ENCODE results near the gene MYO15A. TPM values are rescaled to one million over a fixed set of nuclear protein-coding genes. Genes with fewer than 3 reads are reported as not detected.

Gene MYO15A
- total and polyA plus RNA-seq, 2 donors (not counting 1 experiment from before 2014, with no cell fraction given), result 2.5 to 3.1 TPM

DNA sequence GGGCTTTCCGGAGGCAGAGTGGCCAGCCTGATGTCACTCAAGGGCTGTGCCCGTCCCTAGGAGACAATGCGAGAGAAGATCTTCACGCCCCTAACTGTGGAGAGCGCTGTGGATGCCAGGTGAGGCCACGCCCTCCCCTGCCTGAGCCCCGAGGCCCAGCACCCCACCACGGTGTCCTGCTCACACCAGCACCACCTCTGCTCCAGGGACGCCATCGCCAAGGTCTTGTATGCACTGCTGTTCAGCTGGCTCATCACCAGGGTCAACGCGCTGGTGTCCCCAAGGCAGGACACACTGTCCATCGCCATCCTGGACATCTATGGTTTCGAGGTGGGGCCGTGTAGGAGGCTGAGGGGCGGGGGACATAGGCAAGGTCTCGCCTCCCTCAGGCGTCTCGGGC is 27.8 kb downstream of the MYO15A start:
- H3K27ac ChIP-seq (ENCODE audit: low read length in 2 of 2), result no peak overlapping the region
- DNase-seq (no peak), ATAC-seq (ENCODE audit: low read depth) (no peak)
- H3K9me3 Mint-ChIP-seq (ENCODE audit: insufficient read depth), result no peaks in the 10 kb centered on the region
- H3K36me3 ChIP-seq (replicated peaks in 1 of 2; ENCODE audit: control extremely low read depth in 1 of 2, control insufficient read depth in 1 of 2, extremely low read depth in 1 of 2, insufficient read depth in 2 of 2, low read length in 1 of 2), result no peaks in the 10 kb centered on the region
- H3K27me3 ChIP-seq (replicated peaks in 1 of 4; ENCODE audit: control extremely low read depth in 1 of 4, control insufficient read depth in 3 of 4, insufficient read depth in 4 of 4, low read length in 3 of 4), result peaks cover 0 to 5% (median 1%) of the 10 kb centered on the region in 4 experiments
- H3K9me3 ChIP-seq (ENCODE audit: control extremely low read depth in 1 of 3, control insufficient read depth in 2 of 3, insufficient read depth in 1 of 3, low read length in 2 of 3), result no peaks in the 10 kb centered on the region
- peaks cover 0 to 4% of the 10 kb centered on the region in 2 donors for H3K4me1 ChIP-seq (ENCODE audit: control insufficient read depth in 2 of 2, insufficient read depth in 2 of 2, low read length in 2 of 2)
- intact Hi-C loops (cut with micrococcal nuclease), result no loop called here
- H4K20me1 ChIP-seq (ENCODE audit: control insufficient read depth, insufficient read depth, low read length, poor library complexity, severe bottlenecking), result no peaks in the 10 kb centered on the region
- no peak overlapping the region for H3K9ac ChIP-seq (ENCODE audit: low read length)
- ChIA-PET POLR2A (no interaction called here), CTCF (no interaction called here)
- no peak overlapping the region for H3K4me2 ChIP-seq (replicated peaks; ENCODE audit: low read depth, low read length, poor library complexity, severe bottlenecking)
- H3K27me3 Mint-ChIP-seq, result peaks cover 10% of the 10 kb centered on the region
- no peak overlapping the region for H3K27ac Mint-ChIP-seq
- TF ChIP-seq, protein P1, sequence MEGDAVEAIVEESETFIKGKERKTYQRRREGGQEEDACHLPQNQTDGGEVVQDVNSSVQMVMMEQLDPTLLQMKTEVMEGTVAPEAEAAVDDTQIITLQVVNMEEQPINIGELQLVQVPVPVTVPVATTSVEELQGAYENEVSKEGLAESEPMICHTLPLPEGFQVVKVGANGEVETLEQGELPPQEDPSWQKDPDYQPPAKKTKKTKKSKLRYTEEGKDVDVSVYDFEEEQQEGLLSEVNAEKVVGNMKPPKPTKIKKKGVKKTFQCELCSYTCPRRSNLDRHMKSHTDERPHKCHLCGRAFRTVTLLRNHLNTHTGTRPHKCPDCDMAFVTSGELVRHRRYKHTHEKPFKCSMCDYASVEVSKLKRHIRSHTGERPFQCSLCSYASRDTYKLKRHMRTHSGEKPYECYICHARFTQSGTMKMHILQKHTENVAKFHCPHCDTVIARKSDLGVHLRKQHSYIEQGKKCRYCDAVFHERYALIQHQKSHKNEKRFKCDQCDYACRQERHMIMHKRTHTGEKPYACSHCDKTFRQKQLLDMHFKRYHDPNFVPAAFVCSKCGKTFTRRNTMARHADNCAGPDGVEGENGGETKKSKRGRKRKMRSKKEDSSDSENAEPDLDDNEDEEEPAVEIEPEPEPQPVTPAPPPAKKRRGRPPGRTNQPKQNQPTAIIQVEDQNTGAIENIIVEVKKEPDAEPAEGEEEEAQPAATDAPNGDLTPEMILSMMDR (IDR thresholded peaks at IDR 0.05), result no peak
- no peak for TF ChIP-seq EZH2 (IDR thresholded peaks at IDR 0.05; ENCODE audit: borderline replicate concordance, insufficient read depth, low read depth, low read length, poor library complexity, severe bottlenecking)
- H3K4me3 Mint-ChIP-seq, result no peak overlapping the region
- H2AFZ ChIP-seq (ENCODE audit: insufficient read depth, low read depth, low read length, poor library complexity, severe bottlenecking), result no peak overlapping the region
- no peaks in the 10 kb centered on the region for H3K79me2 ChIP-seq (ENCODE audit: control insufficient read depth, insufficient read depth, low read length)
- H3K4me1 Mint-ChIP-seq, result peaks cover 4% of the 10 kb centered on the region
- WGBS (ENCODE audit: insufficient coverage), result 84% methylated on average over 19 of the region's 19 CpGs
- H3K4me3 ChIP-seq (ENCODE audit: control extremely low read depth in 1 of 5, extremely low read depth in 1 of 5, insufficient read depth in 1 of 5, low read depth in 2 of 5, low read length in 4 of 5), result no peak overlapping the region

- no peak for DNase-seq
- H4K20me1 ChIP-seq (ENCODE audit: control insufficient read depth, insufficient read depth, low read length, poor library complexity, severe bottlenecking), result no peaks in the 10 kb centered on the region
- Mint-ChIP-seq H3K9me3 (ENCODE audit: insufficient read depth) (no peaks in the 10 kb centered on the region), H3K4me3 (no peak overlapping the region), H3K27ac (no peak overlapping the region), H3K27me3 (peaks cover 11% of the 10 kb centered on the region), H3K4me1 (peaks cover 5% of the 10 kb centered on the region)
- H3K9me3 ChIP-seq (ENCODE audit: control extremely low read depth in 1 of 3, control insufficient read depth in 2 of 3, insufficient read depth in 1 of 3, low read length in 2 of 3), result no peaks in the 10 kb centered on the region
- no peak for TF ChIP-seq EZH2 (IDR thresholded peaks at IDR 0.05; ENCODE audit: borderline replicate concordance, insufficient read depth, low read depth, low read length, poor library complexity, severe bottlenecking)
- TF ChIP-seq, protein P1 (IDR thresholded peaks at IDR 0.05), result no peak
- no peak overlapping the region for H3K9ac ChIP-seq (ENCODE audit: low read length)
- intact Hi-C loops (cut with micrococcal nuclease), result no loop called here
- H3K4me1 ChIP-seq (ENCODE audit: control insufficient read depth in 2 of 2, insufficient read depth in 2 of 2, low read length in 2 of 2), result peaks cover 0 to 4% of the 10 kb centered on the region in 2 donors
- WGBS (ENCODE audit: insufficient coverage), result 92% methylated on average over 8 of the region's 8 CpGs
- H3K4me3 ChIP-seq (ENCODE audit: control extremely low read depth in 1 of 5, extremely low read depth in 1 of 5, insufficient read depth in 1 of 5, low read depth in 2 of 5, low read length in 4 of 5), result no peak overlapping the region
- CTCF ChIA-PET, result interaction anchor here (1.3 kb wide), 1 partner anchor 54 kb away, joined by 3 read pairs; no protein-coding TSS in a partner anchor
- H3K79me2 ChIP-seq (ENCODE audit: control insufficient read depth, insufficient read depth, low read length), result no peaks in the 10 kb centered on the region
- POLR2A ChIA-PET, result no interaction called here
- no peak overlapping the region for H3K27ac ChIP-seq (ENCODE audit: low read length in 2 of 2)
- H3K4me2 ChIP-seq (replicated peaks; ENCODE audit: low read depth, low read length, poor library complexity, severe bottlenecking), result no peak overlapping the region
- H2AFZ ChIP-seq (ENCODE audit: insufficient read depth, low read depth, low read length, poor library complexity, severe bottlenecking), result no peak overlapping the region
- ATAC-seq (ENCODE audit: low read depth), result no peak
- H3K36me3 ChIP-seq (replicated peaks in 1 of 2; ENCODE audit: control extremely low read depth in 1 of 2, control insufficient read depth in 1 of 2, extremely low read depth in 1 of 2, insufficient read depth in 2 of 2, low read length in 1 of 2), result no peaks in the 10 kb centered on the region
- H3K27me3 ChIP-seq (replicated peaks in 1 of 4; ENCODE audit: control extremely low read depth in 1 of 4, control insufficient read depth in 3 of 4, insufficient read depth in 4 of 4, low read length in 3 of 4), result peaks cover 0 to 13% (median 1%) of the 10 kb centered on the region in 4 experiments
These were observed 29.7 kb downstream of the MYO15A start for GRCh38 chr17:18138065-18138749.

All from B cell (primary cell).